HL-60 (cell line): ENCODE results near the gene TNFRSF8.

ENCODE experiments used
- DNase-seq, 2 experiments: peaks; one replicate each; pipeline ENCODE4 v3.0.0-alpha.2; 2010 to 2020; ENCODE audit warnings: low read depth in 1 of 2, low spot score in 1 of 2
- H3K27ac ChIP-seq: fragments of 250-450 bp; sonication (Bioruptor Pico); replicated peaks from 2 replicates; pipeline ENCODE4 v1.5.1; 2020; ENCODE audit warnings: mild to moderate bottlenecking, moderate library complexity
- H3K27me3 ChIP-seq: fragments of 250-450 bp; sonication (Bioruptor Pico); 2 replicates; pipeline ENCODE4 v1.5.1; 2021; ENCODE audit warnings: mild to moderate bottlenecking, moderate library complexity; ENCODE audit not compliant: insufficient read depth, poor library complexity, severe bottlenecking
- H3K4me3 ChIP-seq: replicated peaks from 2 replicates; pipeline ENCODE4 v1.5.1; 2011; ENCODE audit warnings: mild to moderate bottlenecking, control low read depth, low read length; ENCODE audit not compliant: insufficient read depth
- CTCF ChIP-seq: IDR thresholded peaks from one replicate; pipeline ENCODE4 v1.5.1; 2011; ENCODE audit warnings: low read length, control low read depth, inconsistent platforms; ENCODE audit not compliant: insufficient read depth
- GABPA ChIP-seq: IDR thresholded peaks from 2 replicates; pipeline ENCODE4 v1.6.1; 2012; ENCODE audit warnings: low read depth
- POLR2AphosphoS5 ChIP-seq: IDR thresholded peaks from 2 replicates; pipeline ENCODE4 v1.6.1; 2012; ENCODE audit warnings: low read depth
- REST ChIP-seq: IDR thresholded peaks from 2 replicates; pipeline ENCODE4 v1.6.1; 2012; ENCODE audit warnings: low read depth; ENCODE audit not compliant: insufficient replicate concordance
- SPI1 ChIP-seq: IDR thresholded peaks from 2 replicates; pipeline ENCODE4 v1.6.1; 2012; ENCODE audit warnings: low read depth, mild to moderate bottlenecking, borderline replicate concordance

Gene TNFRSF8

GRCh38 chr1:12028248-12028647, 34.9 kb upstream of the TNFRSF8 start:
- Histone ChIP-seq H3K27ac (no peak overlapping the region), H3K27me3 (no peaks in the 10 kb centered on the region), H3K4me3 (no peak overlapping the region)
- no peak for TF ChIP-seq SPI1
- TF ChIP-seq CTCF, result no peak
- TF ChIP-seq GABPA, result no peak
- TF ChIP-seq POLR2AphosphoS5, result no peak
- no peak for TF ChIP-seq REST
- DNase-seq, result no peak

- Histone ChIP-seq H3K27me3 (no peaks in the 10 kb centered on the region), H3K27ac (no peak overlapping the region), H3K4me3 (no peak overlapping the region)
- no peak for DNase-seq
- no peak for TF ChIP-seq POLR2AphosphoS5
- TF ChIP-seq SPI1, result no peak
- no peak for TF ChIP-seq GABPA
- no peak for TF ChIP-seq REST
- no peak for TF ChIP-seq CTCF
Measured at GRCh38 chr1:12028957-12029511, 34.1 kb upstream of the TNFRSF8 start.

GRCh38 chr1:12029720-12030339, 33.3 kb upstream of the TNFRSF8 start:
- DNase-seq, result no peak
- H3K4me3 ChIP-seq, result no peak overlapping the region
- no peaks in the 10 kb centered on the region for H3K27me3 ChIP-seq
- TF ChIP-seq REST (no peak), CTCF (no peak), POLR2AphosphoS5 (no peak), GABPA (no peak), SPI1 (no peak)
- no peak overlapping the region for H3K27ac ChIP-seq
